CD4-positive, alpha-beta memory T cell (primary cell): ENCODE data around the gene INO80. TPM values are rescaled to one million over a fixed set of nuclear protein-coding genes. Genes with fewer than 3 reads are reported as not detected.

ENCODE experiments used
- CTCF ChIA-PET: fragments of 350-600 bp; sonication (Branson Sonifier 250); formaldehyde crosslinking; loops from one replicate; lab custom pipeline; 2021; ENCODE audit warnings: inconsistent platforms; ENCODE audit not compliant: partially characterized antibody; lab: Charles Lee
- POLR2A ChIA-PET: fragments of 350-600 bp; sonication (Branson Sonifier 250); formaldehyde crosslinking; loops from one replicate; lab custom pipeline; 2021; ENCODE audit not compliant: partially characterized antibody; lab: Charles Lee
- DNase-seq, 5 donors: peaks; one replicate each; pipeline versions ENCODE4 v3.0.0 to v3.0.0-alpha.2; 2020 to 2022; ENCODE audit warnings: mixed read lengths in 1 of 5
- H3K27ac ChIP-seq: one replicate; pipeline ENCODE4 v1.7.0; 2013; ENCODE audit warnings: low read depth, low read length
- H3K27me3 ChIP-seq: 2 replicates; pipeline ENCODE4 v1.7.0; 2013; ENCODE audit warnings: mild to moderate bottlenecking, low read length, moderate library complexity; ENCODE audit not compliant: insufficient read depth
- H3K36me3 ChIP-seq: 2 replicates; pipeline ENCODE4 v1.7.0; 2013; ENCODE audit warnings: mild to moderate bottlenecking, low read length, moderate library complexity; ENCODE audit not compliant: insufficient read depth
- H3K4me1 ChIP-seq: 2 replicates; pipeline ENCODE4 v1.7.0; 2013; ENCODE audit warnings: mild to moderate bottlenecking, low read length, moderate library complexity; ENCODE audit not compliant: insufficient read depth
- H3K4me3 ChIP-seq, 2 donors: one replicate each; pipeline ENCODE4 v1.7.0; 2013; ENCODE audit warnings: low read length in 2 of 2, mild to moderate bottlenecking in 1 of 2
- H3K9me3 ChIP-seq, 2 donors: one replicate each; pipeline ENCODE4 v1.7.0; 2013; ENCODE audit warnings: low read length in 2 of 2, control low read depth in 1 of 2; ENCODE audit not compliant: control insufficient read depth in 1 of 2
- H3K27ac Mint-ChIP-seq, 7 donors: one replicate each; pipeline ENCODE4 v1.8.0; 2020 to 2021; ENCODE audit warnings: mixed read lengths in 7 of 7, mild to moderate bottlenecking in 6 of 7, inconsistent platforms in 3 of 7, moderate library complexity in 3 of 7
- H3K27me3 Mint-ChIP-seq, 2 donors: one replicate each; pipeline ENCODE4 v1.8.0; 2020 to 2021; ENCODE audit warnings: mixed read lengths in 2 of 2
- H3K36me3 Mint-ChIP-seq, 2 donors: one replicate each; pipeline ENCODE4 v1.8.0; 2020 to 2021; ENCODE audit warnings: mixed read lengths in 2 of 2, inconsistent platforms in 1 of 2, mild to moderate bottlenecking in 1 of 2
- H3K4me1 Mint-ChIP-seq, 4 donors: one replicate each; pipeline ENCODE4 v1.8.0; 2020 to 2021; ENCODE audit warnings: mixed read lengths in 4 of 4, mild to moderate bottlenecking in 1 of 4
- H3K4me3 Mint-ChIP-seq, 8 donors: one replicate each; pipeline ENCODE4 v1.8.0; 2020 to 2021; ENCODE audit warnings: mixed read lengths in 8 of 8, mild to moderate bottlenecking in 7 of 8, moderate library complexity in 6 of 8, inconsistent platforms in 3 of 8
- H3K9me3 Mint-ChIP-seq, 8 donors: one replicate each; pipeline ENCODE4 v1.8.0; 2020 to 2021; ENCODE audit warnings: mixed read lengths in 8 of 8, mild to moderate bottlenecking in 5 of 8, inconsistent platforms in 3 of 8, moderate library complexity in 1 of 8
- intact Hi-C: fragments of 100-400 bp; cut with micrococcal nuclease; formaldehyde crosslinking; loops from one replicate; pipeline ENCODE4 v1.15.1; 2023
- polyA plus RNA-seq, 2 donors: library from polyadenylated mRNA; unstranded; fragments of 300-500 nt; fragmentation: Illumina TruSeq; gene quantifications; one replicate each; pipeline ENCODE4 v1.2.3, GENCODE V29; 2021
- total RNA-seq, 2 experiments: library from RNA; stranded (reverse); gene quantifications; one replicate each; pipeline ENCODE4 v1.2.3, GENCODE V29; 2021

The INO80 gene
- total and polyA plus RNA-seq, 4 experiments from 2014 or later = 1.5 to 34.4 (median 18.2) TPM

GRCh38 chr15:41013691-41014414 is 102.2 kb downstream of the INO80 start:
- ChIA-PET CTCF (interaction anchor here (0.6 to 1.6 kb wide), 3 partner anchors 31 to 73 kb away, joined by 3 to 4 read pairs (median 4); no protein-coding TSS in a partner anchor), POLR2A (no interaction called here)
- Mint-ChIP-seq H3K9me3 (no peaks in the 10 kb centered on the region), H3K4me3 (no peak overlapping the region), H3K27me3 (no peaks in the 10 kb centered on the region), H3K27ac (peak overlapping the region in 1 of 7 donors; percentile 2), H3K36me3 (peaks cover 32 to 64% of the 10 kb centered on the region in 2 donors), H3K4me1 (peaks cover 6 to 22% (median 11%) of the 10 kb centered on the region in 4 donors)
- H3K27ac ChIP-seq = no peak overlapping the region
- H3K4me3 ChIP-seq = no peak overlapping the region
- intact Hi-C loops = no loop called here
- no peak for DNase-seq
- H3K36me3 ChIP-seq = peaks cover 18% of the 10 kb centered on the region
- H3K4me1 ChIP-seq = no peaks in the 10 kb centered on the region
- no peaks in the 10 kb centered on the region for H3K9me3 ChIP-seq
- H3K27me3 ChIP-seq = no peaks in the 10 kb centered on the region

- no peaks in the 10 kb centered on the region for H3K9me3 ChIP-seq
- H3K4me1 ChIP-seq = no peaks in the 10 kb centered on the region
- no peak for DNase-seq
- H3K4me1 Mint-ChIP-seq = peaks cover 0 to 10% (median 5%) of the 10 kb centered on the region in 4 donors
- H3K27me3 ChIP-seq = no peaks in the 10 kb centered on the region
- no peaks in the 10 kb centered on the region for H3K27me3 Mint-ChIP-seq
- POLR2A ChIA-PET = no interaction called here
- no peak overlapping the region for H3K27ac ChIP-seq
- CTCF ChIA-PET = interaction anchor here (0.9 to 1.9 kb wide), 3 partner anchors 11 to 152 kb away, joined by 3 to 6 read pairs (median 3); partner anchors contain the start of gene CHAC1
- H3K36me3 ChIP-seq = peaks cover 12% of the 10 kb centered on the region
- peaks cover 31 to 52% of the 10 kb centered on the region in 2 donors for H3K36me3 Mint-ChIP-seq
- H3K27ac Mint-ChIP-seq = peak overlapping the region in 2 of 7 donors; percentile 9 to 40
- no peak overlapping the region for H3K4me3 Mint-ChIP-seq
- no peaks in the 10 kb centered on the region for H3K9me3 Mint-ChIP-seq
- intact Hi-C loops = no loop called here
- no peak overlapping the region for H3K4me3 ChIP-seq
Measured at GRCh38 chr15:41011055-41011815, 104.8 kb downstream of the INO80 start.

GRCh38 chr15:41010345-41010744 is 105.7 kb downstream of the INO80 start:
- Mint-ChIP-seq H3K27ac (no peak overlapping the region), H3K27me3 (no peaks in the 10 kb centered on the region), H3K36me3 (peaks cover 34 to 52% of the 10 kb centered on the region in 2 donors), H3K9me3 (no peaks in the 10 kb centered on the region), H3K4me3 (no peak overlapping the region), H3K4me1 (peaks cover 0 to 10% (median 5%) of the 10 kb centered on the region in 4 donors)
- CTCF ChIA-PET = interaction anchor here (1.9 kb wide), 1 partner anchor 12 kb away, joined by 6 read pairs; no protein-coding TSS in a partner anchor
- no peak overlapping the region for H3K27ac ChIP-seq
- peaks cover 8% of the 10 kb centered on the region for H3K36me3 ChIP-seq
- no peaks in the 10 kb centered on the region for H3K9me3 ChIP-seq
- H3K27me3 ChIP-seq = no peaks in the 10 kb centered on the region
- POLR2A ChIA-PET = no interaction called here
- no peaks in the 10 kb centered on the region for H3K4me1 ChIP-seq
- no peak for DNase-seq
- no peak overlapping the region for H3K4me3 ChIP-seq
- intact Hi-C loops = no loop called here

- peaks cover 28 to 48% of the 10 kb centered on the region in 2 donors for H3K36me3 Mint-ChIP-seq
- H3K4me3 ChIP-seq = no peak overlapping the region
- ChIA-PET CTCF (interaction anchor here (1.0 kb wide), 2 partner anchors 178 to 182 kb away, joined by 3 read pairs; no protein-coding TSS in a partner anchor), POLR2A (no interaction called here)
- H3K36me3 ChIP-seq = peaks cover 4% of the 10 kb centered on the region
- no peaks in the 10 kb centered on the region for H3K9me3 Mint-ChIP-seq
- no peak overlapping the region for H3K4me3 Mint-ChIP-seq
- no peaks in the 10 kb centered on the region for H3K27me3 Mint-ChIP-seq
- DNase-seq = no peak
- intact Hi-C loops = no loop called here
- H3K27ac ChIP-seq = no peak overlapping the region
- no peaks in the 10 kb centered on the region for H3K4me1 ChIP-seq
- H3K9me3 ChIP-seq = no peaks in the 10 kb centered on the region
- no peak overlapping the region for H3K27ac Mint-ChIP-seq
- peaks cover 0 to 7% (median 1%) of the 10 kb centered on the region in 4 donors for H3K4me1 Mint-ChIP-seq
- H3K27me3 ChIP-seq = no peaks in the 10 kb centered on the region
Measured at GRCh38 chr15:41006479-41006878, 109.6 kb downstream of the INO80 start.

- CTCF ChIA-PET = no interaction called here
- intact Hi-C loops = no loop called here
Measured at GRCh38 chr15:41004490-41004889, 111.6 kb downstream of the INO80 start.

GRCh38 chr15:41001524-41002214 is 114.4 kb downstream of the INO80 start:
- H3K27ac Mint-ChIP-seq = peak overlapping the region in 1 of 7 donors; percentile 72

More at GRCh38 chr15:41004490-41004889, 111.6 kb downstream of the INO80 start:
- POLR2A ChIA-PET = no interaction called here
- H3K27me3 Mint-ChIP-seq = no peaks in the 10 kb centered on the region
- H3K36me3 ChIP-seq = peaks cover 17% of the 10 kb centered on the region
- no peaks in the 10 kb centered on the region for H3K9me3 Mint-ChIP-seq
- no peak for DNase-seq
- H3K36me3 Mint-ChIP-seq = peaks cover 33 to 56% of the 10 kb centered on the region in 2 donors
- H3K4me3 ChIP-seq = no peak overlapping the region
- H3K4me3 Mint-ChIP-seq = no peak overlapping the region
- peak overlapping the region in 1 of 7 donors; percentile 12 for H3K27ac Mint-ChIP-seq
- H3K4me1 ChIP-seq = no peaks in the 10 kb centered on the region
- no peaks in the 10 kb centered on the region for H3K27me3 ChIP-seq
- H3K9me3 ChIP-seq = no peaks in the 10 kb centered on the region
- peaks cover 0 to 7% (median 1%) of the 10 kb centered on the region in 4 donors for H3K4me1 Mint-ChIP-seq
- H3K27ac ChIP-seq = no peak overlapping the region

More at GRCh38 chr15:41001524-41002214, 114.4 kb downstream of the INO80 start:
- Histone ChIP-seq H3K9me3 (no peaks in the 10 kb centered on the region), H3K36me3 (peaks cover 26% of the 10 kb centered on the region), H3K27me3 (no peaks in the 10 kb centered on the region), H3K4me1 (no peaks in the 10 kb centered on the region), H3K4me3 (no peak overlapping the region), H3K27ac (no peak overlapping the region)
- no peaks in the 10 kb centered on the region for H3K27me3 Mint-ChIP-seq
- H3K4me1 Mint-ChIP-seq = peaks cover 0 to 2% (median 0%) of the 10 kb centered on the region in 4 donors
- DNase-seq = no peak
- peaks cover 36 to 58% of the 10 kb centered on the region in 2 donors for H3K36me3 Mint-ChIP-seq
- H3K4me3 Mint-ChIP-seq = no peak overlapping the region
- POLR2A ChIA-PET = no interaction called here
- intact Hi-C loops = no loop called here
- no peaks in the 10 kb centered on the region for H3K9me3 Mint-ChIP-seq
- CTCF ChIA-PET = no interaction called here
